Measurements from ENCODE around the gene DGUOK.

Gene DGUOK

GRCh38 chr2:73893764-73894474 is 32.8 kb upstream of the DGUOK start:
- Histone ChIP-seq H3K36me3 (no peaks in the 10 kb centered on the region), H3K9me3 (no peaks in the 10 kb centered on the region), H3K27me3 (peaks cover 5% of the 10 kb centered on the region), H3K4me1 (ENCODE audit: control insufficient read depth in 1 of 2, insufficient read depth in 1 of 2, low read depth in 1 of 2, low read length in 1 of 2) (no peaks in the 10 kb centered on the region), H3K27ac (no peak overlapping the region), H3K4me3 (ENCODE audit: low read depth in 1 of 2, low read length in 1 of 2) (no peak overlapping the region)
- TF ChIP-seq CTCF (IDR thresholded peaks at IDR 0.05): no peak

- Histone ChIP-seq H3K4me1 (ENCODE audit: control insufficient read depth in 1 of 2, insufficient read depth in 1 of 2, low read depth in 1 of 2, low read length in 1 of 2) (no peaks in the 10 kb centered on the region), H3K9me3 (no peaks in the 10 kb centered on the region), H3K27me3 (peaks cover 5% of the 10 kb centered on the region), H3K27ac (no peak overlapping the region), H3K36me3 (no peaks in the 10 kb centered on the region), H3K4me3 (ENCODE audit: low read depth in 1 of 2, low read length in 1 of 2) (no peak overlapping the region)
- no peak for TF ChIP-seq CTCF (IDR thresholded peaks at IDR 0.05)
Observed at GRCh38 chr2:73894475-73894850, 32.2 kb upstream of the DGUOK start.

GRCh38 chr2:73894877-73895276 is 31.8 kb upstream of the DGUOK start:
- H3K36me3 ChIP-seq: no peaks in the 10 kb centered on the region
- H3K4me3 ChIP-seq (ENCODE audit: low read depth in 1 of 2, low read length in 1 of 2): no peak overlapping the region
- peaks cover 5% of the 10 kb centered on the region for H3K27me3 ChIP-seq
- H3K27ac ChIP-seq: no peak overlapping the region
- no peak for TF ChIP-seq CTCF (IDR thresholded peaks at IDR 0.05)
- H3K4me1 ChIP-seq (ENCODE audit: control insufficient read depth in 1 of 2, insufficient read depth in 1 of 2, low read depth in 1 of 2, low read length in 1 of 2): no peaks in the 10 kb centered on the region
- no peaks in the 10 kb centered on the region for H3K9me3 ChIP-seq

- peaks cover 5% of the 10 kb centered on the region for H3K27me3 ChIP-seq
- H3K4me3 ChIP-seq (ENCODE audit: low read depth in 1 of 2, low read length in 1 of 2): no peak overlapping the region
Observed at GRCh38 chr2:73895473-73895872, 31.2 kb upstream of the DGUOK start.

GRCh38 chr2:73896362-73897239 is 30.1 kb upstream of the DGUOK start:
- Histone ChIP-seq H3K27ac (no peak overlapping the region), H3K36me3 (no peaks in the 10 kb centered on the region), H3K4me1 (ENCODE audit: control insufficient read depth in 1 of 2, insufficient read depth in 1 of 2, low read depth in 1 of 2, low read length in 1 of 2) (no peaks in the 10 kb centered on the region), H3K27me3 (peaks cover 5% of the 10 kb centered on the region), H3K4me3 (ENCODE audit: low read depth in 1 of 2, low read length in 1 of 2) (no peak overlapping the region), H3K9me3 (no peaks in the 10 kb centered on the region)
- no peak for TF ChIP-seq CTCF (IDR thresholded peaks at IDR 0.05)

More at GRCh38 chr2:73895473-73895872, 31.2 kb upstream of the DGUOK start:
- no peaks in the 10 kb centered on the region for H3K9me3 ChIP-seq
- no peak for TF ChIP-seq CTCF (IDR thresholded peaks at IDR 0.05)
- H3K4me1 ChIP-seq (ENCODE audit: control insufficient read depth in 1 of 2, insufficient read depth in 1 of 2, low read depth in 1 of 2, low read length in 1 of 2): no peaks in the 10 kb centered on the region
- H3K36me3 ChIP-seq: no peaks in the 10 kb centered on the region
- H3K27ac ChIP-seq: no peak overlapping the region
